ENCODE data around the gene GPR156. TPM values are rescaled to one million over a fixed set of nuclear protein-coding genes. Genes with fewer than 3 reads are reported as not detected.

The GPR156 gene
- polyA plus RNA-seq, 1 donor (not counting 4 experiments of a cell fraction or from before 2014, with no cell fraction given) = 0.17 TPM

GRCh38 chr3:120168611-120169010, 116.4 kb downstream of the GPR156 start:
- H3K9me1 ChIP-seq (ENCODE audit: control insufficient read depth, extremely low read depth, insufficient read depth, low read length) = no peaks in the 10 kb centered on the region
- no peaks in the 10 kb centered on the region for H3K36me3 ChIP-seq (ENCODE audit: control insufficient read depth in 2 of 2, extremely low read depth in 1 of 2, insufficient read depth in 2 of 2, low read length in 2 of 2)
- H4K20me1 ChIP-seq (ENCODE audit: control insufficient read depth, extremely low read depth, insufficient read depth, low read length) = no peaks in the 10 kb centered on the region
- FAIRE-seq (no peak), DNase-seq (ENCODE audit: low read depth, low spot score) (no peak)
- H3K79me2 ChIP-seq (ENCODE audit: control insufficient read depth, insufficient read depth, low read length) = no peaks in the 10 kb centered on the region
- H2AFZ ChIP-seq (ENCODE audit: control insufficient read depth, low read length) = no peak overlapping the region
- no peaks in the 10 kb centered on the region for H3K27me3 ChIP-seq (ENCODE audit: control insufficient read depth, extremely low read depth, insufficient read depth, low read length)
- no peak overlapping the region for H3K9ac ChIP-seq (ENCODE audit: control insufficient read depth, extremely low read depth, insufficient read depth, low read length)
- peaks cover 31% of the 10 kb centered on the region for H3K4me1 ChIP-seq (ENCODE audit: control insufficient read depth, extremely low read depth, insufficient read depth, low read length)
- no peak for TF ChIP-seq CTCF (optimal IDR thresholded peaks at IDR 0.05 in 1 of 3, IDR thresholded peaks at IDR 0.05 in 1 of 3, conservative IDR thresholded peaks at IDR 0.05 in 1 of 3; ENCODE audit: extremely low read depth in 1 of 3, insufficient read depth in 2 of 3, low read length in 3 of 3)
- TF ChIP-seq EZH2 (IDR thresholded peaks at IDR 0.05; ENCODE audit: low read length) = no peak
- H3K4me2 ChIP-seq (ENCODE audit: control insufficient read depth, extremely low read depth, insufficient read depth, low read depth, low read length) = no peak overlapping the region
- H3K9me3 ChIP-seq (ENCODE audit: control insufficient read depth, low read depth, low read length) = no peaks in the 10 kb centered on the region
- H3K27ac ChIP-seq (ENCODE audit: control insufficient read depth, insufficient read depth, low read length) = no peak overlapping the region
- dilution Hi-C loops (cut with MboI; ENCODE audit: extremely low pct_ligation_motif_present, low sequenced_read_pairs) = no loop called here
- no peak overlapping the region for H3K4me3 ChIP-seq (ENCODE audit: control insufficient read depth in 2 of 3, extremely low read depth in 1 of 3, insufficient read depth in 2 of 3, low read depth in 1 of 3, low read length in 3 of 3)

GRCh38 chr3:120168038-120168437, 117.0 kb downstream of the GPR156 start:
- no peak overlapping the region for H3K9ac ChIP-seq (ENCODE audit: control insufficient read depth, extremely low read depth, insufficient read depth, low read length)
- H2AFZ ChIP-seq (ENCODE audit: control insufficient read depth, low read length) = no peak overlapping the region
- no peak overlapping the region for H3K27ac ChIP-seq (ENCODE audit: control insufficient read depth, insufficient read depth, low read length)
- dilution Hi-C loops (cut with MboI; ENCODE audit: extremely low pct_ligation_motif_present, low sequenced_read_pairs) = no loop called here
- TF ChIP-seq CTCF (optimal IDR thresholded peaks at IDR 0.05 in 1 of 3, IDR thresholded peaks at IDR 0.05 in 1 of 3, conservative IDR thresholded peaks at IDR 0.05 in 1 of 3; ENCODE audit: extremely low read depth in 1 of 3, insufficient read depth in 2 of 3, low read length in 3 of 3) (no peak), EZH2 (IDR thresholded peaks at IDR 0.05; ENCODE audit: low read length) (no peak)
- no peaks in the 10 kb centered on the region for H3K36me3 ChIP-seq (ENCODE audit: control insufficient read depth in 2 of 2, extremely low read depth in 1 of 2, insufficient read depth in 2 of 2, low read length in 2 of 2)
- H3K9me1 ChIP-seq (ENCODE audit: control insufficient read depth, extremely low read depth, insufficient read depth, low read length) = no peaks in the 10 kb centered on the region
- H3K79me2 ChIP-seq (ENCODE audit: control insufficient read depth, insufficient read depth, low read length) = no peaks in the 10 kb centered on the region
- no peaks in the 10 kb centered on the region for H4K20me1 ChIP-seq (ENCODE audit: control insufficient read depth, extremely low read depth, insufficient read depth, low read length)
- H3K4me2 ChIP-seq (ENCODE audit: control insufficient read depth, extremely low read depth, insufficient read depth, low read depth, low read length) = no peak overlapping the region
- DNase-seq (ENCODE audit: low read depth, low spot score) = no peak
- no peaks in the 10 kb centered on the region for H3K9me3 ChIP-seq (ENCODE audit: control insufficient read depth, low read depth, low read length)
- no peak for FAIRE-seq
- peaks cover 31% of the 10 kb centered on the region for H3K4me1 ChIP-seq (ENCODE audit: control insufficient read depth, extremely low read depth, insufficient read depth, low read length)
- H3K4me3 ChIP-seq (ENCODE audit: control insufficient read depth in 2 of 3, extremely low read depth in 1 of 3, insufficient read depth in 2 of 3, low read depth in 1 of 3, low read length in 3 of 3) = no peak overlapping the region
- H3K27me3 ChIP-seq (ENCODE audit: control insufficient read depth, extremely low read depth, insufficient read depth, low read length) = no peaks in the 10 kb centered on the region

Measured in keratinocyte (primary cell).